ENCODE measurements around the gene CHST12.

- TF ChIP-seq, protein P1, sequence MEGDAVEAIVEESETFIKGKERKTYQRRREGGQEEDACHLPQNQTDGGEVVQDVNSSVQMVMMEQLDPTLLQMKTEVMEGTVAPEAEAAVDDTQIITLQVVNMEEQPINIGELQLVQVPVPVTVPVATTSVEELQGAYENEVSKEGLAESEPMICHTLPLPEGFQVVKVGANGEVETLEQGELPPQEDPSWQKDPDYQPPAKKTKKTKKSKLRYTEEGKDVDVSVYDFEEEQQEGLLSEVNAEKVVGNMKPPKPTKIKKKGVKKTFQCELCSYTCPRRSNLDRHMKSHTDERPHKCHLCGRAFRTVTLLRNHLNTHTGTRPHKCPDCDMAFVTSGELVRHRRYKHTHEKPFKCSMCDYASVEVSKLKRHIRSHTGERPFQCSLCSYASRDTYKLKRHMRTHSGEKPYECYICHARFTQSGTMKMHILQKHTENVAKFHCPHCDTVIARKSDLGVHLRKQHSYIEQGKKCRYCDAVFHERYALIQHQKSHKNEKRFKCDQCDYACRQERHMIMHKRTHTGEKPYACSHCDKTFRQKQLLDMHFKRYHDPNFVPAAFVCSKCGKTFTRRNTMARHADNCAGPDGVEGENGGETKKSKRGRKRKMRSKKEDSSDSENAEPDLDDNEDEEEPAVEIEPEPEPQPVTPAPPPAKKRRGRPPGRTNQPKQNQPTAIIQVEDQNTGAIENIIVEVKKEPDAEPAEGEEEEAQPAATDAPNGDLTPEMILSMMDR (IDR thresholded peaks at IDR 0.05; ENCODE audit: insufficient read depth, low read depth, low read length) = no peak
- no peak for TF ChIP-seq EZH2 (IDR thresholded peaks at IDR 0.05; ENCODE audit: insufficient read depth, low read length)
Observed at GRCh38 chr7:2480070-2480408, 76.6 kb downstream of the CHST12 start.

Measured in astrocyte (in vitro differentiated cells and primary cell).